ENCODE data around the gene LPP. TPM values are rescaled to one million over a fixed set of nuclear protein-coding genes. Genes with fewer than 3 reads are reported as not detected.
A peak's percentile ranks its signal among the peaks of the same experiment; 100 is the strongest.

LPP gene
- total RNA-seq, 1 experiment from 2014 or later: 20.4 TPM

DNA sequence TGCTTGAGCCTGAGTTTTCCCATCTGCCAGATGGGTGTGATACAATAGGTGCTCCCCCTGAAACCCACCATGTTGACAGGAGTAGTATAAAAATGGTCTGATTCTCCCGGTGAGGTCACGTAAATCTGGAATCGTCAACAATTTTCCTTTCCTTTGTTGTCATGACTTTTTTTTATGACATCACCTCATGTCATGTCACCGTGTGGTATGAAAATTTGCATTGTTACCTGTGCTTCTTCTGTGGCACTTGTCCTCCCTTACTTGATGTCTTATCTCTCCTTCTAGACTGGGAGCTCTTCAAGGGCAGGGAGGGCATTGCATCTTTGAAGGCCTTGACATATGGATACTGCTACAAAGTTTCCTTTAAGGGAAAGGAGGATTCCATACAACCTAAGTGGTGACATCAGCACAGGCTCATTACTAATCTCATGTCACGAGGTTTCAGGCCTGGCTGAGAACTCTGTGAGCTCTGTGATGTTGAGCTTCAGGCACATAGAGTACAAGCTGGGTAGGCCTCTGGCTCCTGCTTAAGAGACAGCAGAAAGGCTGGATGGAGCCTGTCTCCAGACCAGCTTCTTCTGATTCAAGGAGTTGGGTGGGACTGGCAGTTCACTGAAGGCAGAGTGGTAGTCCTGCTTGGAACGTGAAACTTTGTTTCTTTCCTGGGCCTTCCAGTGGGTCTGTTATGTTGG lies 66.3 kb downstream of the LPP start:
- CTCF ChIA-PET: no interaction called here
- Histone ChIP-seq H3K9ac (ENCODE audit: low read length) (no peak overlapping the region), H3K9me3 (ENCODE audit: low read length) (no peaks in the 10 kb centered on the region), H3K79me2 (ENCODE audit: low read length) (no peaks in the 10 kb centered on the region; the same call in 1 of the 2 replicates), H3F3A (ENCODE audit: low read length, unreplicated experiment) (no peaks in the 10 kb centered on the region), H3K9me2 (replicated peaks; ENCODE audit: low read length) (no peaks in the 10 kb centered on the region), H3K27me3 (ENCODE audit: low read length) (no peaks in the 10 kb centered on the region), H3K4me1 (ENCODE audit: insufficient read depth, low read length) (no peaks in the 10 kb centered on the region), H3K4me3 (ENCODE audit: low read length) (no peak overlapping the region), H3K27ac (ENCODE audit: low read length) (no peak overlapping the region), H3K36me3 (ENCODE audit: low read depth, low read length) (no peaks in the 10 kb centered on the region), H4K20me1 (ENCODE audit: low read length) (no peaks in the 10 kb centered on the region), H3K4me2 (ENCODE audit: low read length) (no peak overlapping the region), H2AFZ (ENCODE audit: low read length) (no peak overlapping the region)
- no peak for ATAC-seq
- TF ChIP-seq, protein P1, sequence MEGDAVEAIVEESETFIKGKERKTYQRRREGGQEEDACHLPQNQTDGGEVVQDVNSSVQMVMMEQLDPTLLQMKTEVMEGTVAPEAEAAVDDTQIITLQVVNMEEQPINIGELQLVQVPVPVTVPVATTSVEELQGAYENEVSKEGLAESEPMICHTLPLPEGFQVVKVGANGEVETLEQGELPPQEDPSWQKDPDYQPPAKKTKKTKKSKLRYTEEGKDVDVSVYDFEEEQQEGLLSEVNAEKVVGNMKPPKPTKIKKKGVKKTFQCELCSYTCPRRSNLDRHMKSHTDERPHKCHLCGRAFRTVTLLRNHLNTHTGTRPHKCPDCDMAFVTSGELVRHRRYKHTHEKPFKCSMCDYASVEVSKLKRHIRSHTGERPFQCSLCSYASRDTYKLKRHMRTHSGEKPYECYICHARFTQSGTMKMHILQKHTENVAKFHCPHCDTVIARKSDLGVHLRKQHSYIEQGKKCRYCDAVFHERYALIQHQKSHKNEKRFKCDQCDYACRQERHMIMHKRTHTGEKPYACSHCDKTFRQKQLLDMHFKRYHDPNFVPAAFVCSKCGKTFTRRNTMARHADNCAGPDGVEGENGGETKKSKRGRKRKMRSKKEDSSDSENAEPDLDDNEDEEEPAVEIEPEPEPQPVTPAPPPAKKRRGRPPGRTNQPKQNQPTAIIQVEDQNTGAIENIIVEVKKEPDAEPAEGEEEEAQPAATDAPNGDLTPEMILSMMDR (conservative IDR thresholded peaks at IDR 0.05; ENCODE audit: low read depth, low read length): no peak
- TF ChIP-seq EZH2phosphoT487 (IDR thresholded peaks at IDR 0.05; ENCODE audit: borderline replicate concordance, low read length): no peak
- no peak for TF ChIP-seq EZH2 (IDR thresholded peaks at IDR 0.05; ENCODE audit: low read length, unreplicated experiment)
- BruUV-seq (replicated peaks): no TSS peak
- DNase-seq: no peak
- POLR2A ChIA-PET (ENCODE audit: unreplicated experiment): no interaction called here
- intact Hi-C loops (cut with micrococcal nuclease): loop anchor here (10.0 kb wide), 1 partner anchor 305 kb away; no protein-coding TSS in a partner anchor

DNA sequence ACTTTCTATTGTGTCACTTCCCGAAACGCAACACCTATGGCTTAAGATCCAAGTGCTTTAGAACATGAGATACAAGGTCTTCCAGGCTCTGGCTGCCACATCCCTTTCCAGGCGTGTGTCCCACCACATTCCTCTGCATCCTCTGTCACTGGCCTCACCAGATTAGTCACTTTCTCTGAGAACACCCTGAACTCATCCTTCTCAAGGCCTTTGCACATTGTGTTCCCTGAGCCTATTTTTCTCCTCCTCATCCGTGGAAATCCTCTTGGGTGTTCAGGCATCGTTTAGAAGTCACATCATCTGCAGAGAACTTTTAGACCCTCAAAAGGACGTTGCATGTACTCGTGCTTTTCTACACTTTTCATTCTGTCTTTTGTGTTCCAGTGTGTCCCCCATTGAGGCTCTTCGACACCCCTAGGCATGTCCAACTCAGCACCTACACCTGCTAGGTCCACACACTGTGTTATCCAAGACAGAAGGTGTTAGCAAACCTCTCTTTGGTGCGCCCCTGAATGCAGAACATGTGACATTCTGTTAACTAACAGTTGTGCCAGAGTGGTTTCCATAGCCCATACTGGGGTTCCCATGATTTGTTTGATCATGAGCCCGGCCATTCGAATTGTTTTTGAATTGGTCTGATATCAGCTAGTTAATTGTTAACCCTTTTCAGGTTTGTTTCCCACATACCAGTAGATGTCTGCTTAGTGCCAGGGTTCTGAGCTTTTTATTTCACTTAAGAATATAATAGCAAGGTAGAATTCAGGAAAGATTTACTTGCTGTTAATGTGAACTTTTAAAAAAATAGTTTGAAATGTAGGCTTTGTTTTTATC lies 67.2 kb downstream of the LPP start:
- H3F3A ChIP-seq (ENCODE audit: low read length, unreplicated experiment): no peaks in the 10 kb centered on the region
- CTCF ChIA-PET: no interaction called here
- no peak overlapping the region for H3K27ac ChIP-seq (ENCODE audit: low read length)
- H3K4me1 ChIP-seq (ENCODE audit: insufficient read depth, low read length): no peaks in the 10 kb centered on the region
- no peaks in the 10 kb centered on the region for H3K9me3 ChIP-seq (ENCODE audit: low read length)
- H3K4me3 ChIP-seq (ENCODE audit: low read length): no peak overlapping the region
- peak; percentile 31 for DNase-seq
- no peak overlapping the region for H3K4me2 ChIP-seq (ENCODE audit: low read length)
- BruUV-seq (replicated peaks): no TSS peak
- intact Hi-C loops (cut with micrococcal nuclease): loop anchor here (10.0 kb wide), 1 partner anchor 306 kb away; no protein-coding TSS in a partner anchor
- H3K9me2 ChIP-seq (replicated peaks; ENCODE audit: low read length): no peaks in the 10 kb centered on the region
- no peaks in the 10 kb centered on the region for H3K27me3 ChIP-seq (ENCODE audit: low read length)
- POLR2A ChIA-PET (ENCODE audit: unreplicated experiment): no interaction called here
- H3K9ac ChIP-seq (ENCODE audit: low read length): no peak overlapping the region
- TF ChIP-seq EZH2 (IDR thresholded peaks at IDR 0.05; ENCODE audit: low read length, unreplicated experiment): no peak
- no peak overlapping the region for H2AFZ ChIP-seq (ENCODE audit: low read length)
- H4K20me1 ChIP-seq (ENCODE audit: low read length): no peaks in the 10 kb centered on the region
- no peaks in the 10 kb centered on the region for H3K36me3 ChIP-seq (ENCODE audit: low read depth, low read length)
- no peak for ATAC-seq
- no peaks in the 10 kb centered on the region; the same call in 1 of the 2 replicates for H3K79me2 ChIP-seq (ENCODE audit: low read length)

DNA sequence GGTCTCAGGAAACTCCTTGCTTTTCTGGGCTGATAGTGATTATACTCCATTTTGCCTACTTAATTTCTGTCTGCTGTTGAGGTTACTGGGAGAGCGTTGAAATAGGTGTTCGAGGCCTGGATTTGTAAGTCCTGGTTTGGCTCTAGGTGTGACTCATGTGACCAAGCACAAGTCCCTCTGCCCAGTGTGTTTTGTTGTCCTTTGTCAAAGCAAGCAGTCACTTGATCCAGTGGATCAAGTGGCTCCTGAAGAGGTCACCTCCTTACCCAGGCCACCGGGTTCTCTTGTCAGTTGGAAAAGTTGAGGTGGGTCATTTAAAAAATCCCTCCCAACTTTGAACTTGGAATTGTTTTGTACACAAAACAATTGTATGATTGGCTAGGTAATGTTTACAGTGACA lies 70.0 kb downstream of the LPP start:
- Histone ChIP-seq H3K36me3 (ENCODE audit: low read depth, low read length) (no peaks in the 10 kb centered on the region), H3K9me2 (replicated peaks; ENCODE audit: low read length) (no peaks in the 10 kb centered on the region), H3K9ac (ENCODE audit: low read length) (no peak overlapping the region), H3K27me3 (ENCODE audit: low read length) (no peaks in the 10 kb centered on the region), H3K79me2 (ENCODE audit: low read length) (no peaks in the 10 kb centered on the region; the same call in 1 of the 2 replicates), H2AFZ (ENCODE audit: low read length) (no peak overlapping the region), H3K27ac (ENCODE audit: low read length) (no peak overlapping the region), H3K4me1 (ENCODE audit: insufficient read depth, low read length) (peaks cover 9% of the 10 kb centered on the region), H3F3A (ENCODE audit: low read length, unreplicated experiment) (no peaks in the 10 kb centered on the region), H3K4me2 (ENCODE audit: low read length) (no peak overlapping the region), H4K20me1 (ENCODE audit: low read length) (no peaks in the 10 kb centered on the region), H3K9me3 (ENCODE audit: low read length) (no peaks in the 10 kb centered on the region), H3K4me3 (ENCODE audit: low read length) (no peak overlapping the region)
- no TSS peak for BruUV-seq (replicated peaks)
- ChIA-PET POLR2A (ENCODE audit: unreplicated experiment) (no interaction called here), CTCF (no interaction called here)
- no peak for DNase-seq
- intact Hi-C loops (cut with micrococcal nuclease): loop anchor here (10.0 kb wide), 1 partner anchor 309 kb away; no protein-coding TSS in a partner anchor
- no peak for ATAC-seq
- TF ChIP-seq EZH2phosphoT487 (IDR thresholded peaks at IDR 0.05; ENCODE audit: borderline replicate concordance, low read length) (no peak), EZH2 (IDR thresholded peaks at IDR 0.05; ENCODE audit: low read length, unreplicated experiment) (no peak)
- TF ChIP-seq, protein P1 (conservative IDR thresholded peaks at IDR 0.05; ENCODE audit: low read depth, low read length): no peak

Measured in PC-3 (cell line).